Activated naive CD4-positive, alpha-beta T cell treated with anti-CD3 and anti-CD28 coated beads, Interleukin-2, amount 10 ng/mL, durations not matched to agents 7 days and 5 days (primary cell): ENCODE results near the gene LARP7.
"Not testable (repeated sequence)": the region's sequence is repeated elsewhere in the genome, so short reads cannot be mapped to it uniquely, and the experiment has no call there.

Experiments
- CTCF ChIA-PET: fragments of 350-600 bp; sonication (Branson Sonifier 250); formaldehyde crosslinking; loops from one replicate; lab custom pipeline; 2021; ENCODE audit warnings: antibody characterized with exemption; lab: Charles Lee
- DNase-seq: peaks from one replicate; pipeline ENCODE4 v3.0.0-alpha.2; 2020
- H3K27ac Mint-ChIP-seq: one replicate; pipeline ENCODE4 v1.8.0; 2021; ENCODE audit warnings: mild to moderate bottlenecking, moderate library complexity, mixed read lengths
- H3K27me3 Mint-ChIP-seq: one replicate; pipeline ENCODE4 v1.8.0; 2021; ENCODE audit warnings: mild to moderate bottlenecking, mixed read lengths
- H3K36me3 Mint-ChIP-seq: one replicate; pipeline ENCODE4 v1.8.0; 2021; ENCODE audit warnings: mixed read lengths
- H3K4me1 Mint-ChIP-seq: one replicate; pipeline ENCODE4 v1.8.0; 2021; ENCODE audit warnings: mixed read lengths
- H3K4me3 Mint-ChIP-seq: one replicate; pipeline ENCODE4 v1.8.0; 2021; ENCODE audit warnings: mild to moderate bottlenecking, moderate library complexity, mixed read lengths
- H3K9me3 Mint-ChIP-seq: one replicate; pipeline ENCODE4 v1.8.0; 2021; ENCODE audit warnings: mixed read lengths

LARP7 gene

GRCh38 chr4:112644595-112645535 is 7.9 kb downstream of the LARP7 start:
- H3K27me3 Mint-ChIP-seq, H3K4me3 Mint-ChIP-seq, H3K27ac Mint-ChIP-seq, H3K9me3 Mint-ChIP-seq, DNase-seq: not testable (repeated sequence)
- Mint-ChIP-seq H3K36me3 (peaks cover 26% of the 10 kb centered on the region), H3K4me1 (peaks cover 19% of the 10 kb centered on the region)
- CTCF ChIA-PET = interaction anchor here (0.9 to 3.2 kb wide), 3 partner anchors 8 to 120 kb away, joined by 4 to 10 read pairs (median 8); partner anchors contain the start of genes LARP7 and ZGRF1

DNA sequence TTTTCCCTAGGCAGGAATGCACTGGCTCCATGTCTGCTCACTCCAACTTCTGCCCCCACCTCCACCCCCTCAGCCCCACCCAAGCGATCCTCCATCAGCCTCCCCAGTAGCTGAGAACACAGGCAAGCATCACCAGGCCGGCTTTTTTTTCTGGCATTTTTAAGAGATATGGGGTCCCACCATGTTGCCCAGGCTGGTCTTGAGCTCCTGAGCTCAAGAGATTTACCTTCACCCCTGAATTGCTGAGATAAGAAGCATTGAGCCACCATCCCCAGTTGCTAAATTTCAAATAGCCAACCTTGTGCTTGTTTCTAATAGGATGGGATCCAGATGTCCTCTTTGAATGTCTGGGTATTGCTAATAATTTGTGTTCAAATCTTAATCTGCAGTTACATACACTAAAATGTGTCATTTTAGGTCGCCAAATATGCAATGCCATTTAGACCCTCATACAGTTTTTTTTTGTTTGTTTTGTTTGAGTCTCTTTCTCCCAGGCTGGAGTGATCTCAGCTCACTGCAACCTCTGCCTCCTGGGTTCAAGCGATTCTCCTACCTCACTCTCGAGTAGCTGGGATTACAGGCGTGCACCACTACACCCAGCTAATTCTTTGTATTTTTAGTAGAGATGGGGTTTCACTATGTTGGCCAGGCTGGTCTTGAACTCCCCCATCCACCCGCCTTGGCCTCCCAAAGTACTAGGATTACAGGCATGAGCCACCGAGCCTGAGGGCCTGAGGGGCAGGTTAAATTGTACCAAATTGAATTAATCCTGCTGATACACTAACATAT is 8.8 kb downstream of the LARP7 start:
- Mint-ChIP-seq H3K4me1 (peaks cover 18% of the 10 kb centered on the region), H3K27ac (no peak overlapping the region), H3K36me3 (peaks cover 25% of the 10 kb centered on the region), H3K27me3 (no peaks in the 10 kb centered on the region), H3K4me3 (no peak overlapping the region), H3K9me3 (no peaks in the 10 kb centered on the region)
- no peak for DNase-seq
- CTCF ChIA-PET = interaction anchor here (0.8 to 3.2 kb wide), 4 partner anchors 9 to 292 kb away, joined by 3 to 10 read pairs (median 4); partner anchors contain the start of genes LARP7 and ZGRF1

DNA sequence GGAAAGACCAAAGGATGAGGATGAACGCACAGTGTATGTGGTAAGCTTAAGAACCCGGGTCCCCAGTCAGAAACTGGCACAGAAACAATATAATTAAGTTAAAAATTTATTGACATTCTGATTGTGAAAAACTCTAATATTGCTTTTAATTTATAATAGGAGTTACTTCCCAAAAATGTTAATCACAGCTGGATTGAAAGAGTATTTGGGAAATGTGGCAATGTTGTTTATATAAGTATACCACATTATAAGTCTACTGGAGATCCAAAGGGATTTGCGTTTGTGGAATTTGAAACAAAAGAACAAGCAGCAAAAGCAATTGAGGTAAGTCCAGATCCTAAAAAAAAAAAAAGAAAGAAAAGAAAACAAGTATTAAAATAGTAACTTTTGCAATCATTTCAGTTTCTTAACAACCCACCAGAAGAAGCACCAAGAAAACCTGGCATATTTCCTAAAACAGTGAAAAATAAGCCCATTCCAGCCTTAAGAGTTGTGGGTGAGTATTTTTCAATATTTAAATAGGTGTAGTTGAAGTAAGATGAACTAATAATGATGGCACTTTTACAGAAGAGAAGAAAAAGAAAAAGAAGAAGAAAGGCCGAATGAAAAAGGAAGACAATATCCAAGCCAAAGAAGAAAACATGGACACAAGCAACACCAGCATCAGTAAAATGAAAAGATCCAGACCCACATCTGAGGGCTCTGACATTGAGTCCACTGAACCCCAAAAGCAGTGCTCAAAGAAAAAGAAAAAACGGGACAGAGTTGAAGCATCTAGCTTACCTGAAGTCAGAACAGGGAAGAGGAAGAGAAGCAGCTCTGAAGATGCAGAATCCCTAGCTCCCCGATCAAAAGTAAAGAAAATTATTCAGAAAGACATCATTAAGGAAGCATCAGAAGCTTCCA is 9.9 kb downstream of the LARP7 start:
- H3K27ac Mint-ChIP-seq = no peak overlapping the region
- no peak overlapping the region for H3K4me3 Mint-ChIP-seq
- peaks cover 10% of the 10 kb centered on the region for H3K4me1 Mint-ChIP-seq
- H3K27me3 Mint-ChIP-seq = no peaks in the 10 kb centered on the region
- no peaks in the 10 kb centered on the region for H3K9me3 Mint-ChIP-seq
- peaks cover 21% of the 10 kb centered on the region for H3K36me3 Mint-ChIP-seq
- CTCF ChIA-PET = interaction anchor here (0.8 to 3.2 kb wide), 4 partner anchors 10 to 291 kb away, joined by 3 to 10 read pairs (median 4); partner anchors contain the start of genes LARP7 and ZGRF1
- DNase-seq = no peak

- Mint-ChIP-seq H3K36me3 (peaks cover 24% of the 10 kb centered on the region), H3K27ac (no peak overlapping the region), H3K27me3 (no peaks in the 10 kb centered on the region), H3K9me3 (no peaks in the 10 kb centered on the region), H3K4me1 (peaks cover 8% of the 10 kb centered on the region), H3K4me3 (no peak overlapping the region)
- CTCF ChIA-PET = interaction anchor here (1.2 to 3.2 kb wide), 3 partner anchors 11 to 117 kb away, joined by 3 to 10 read pairs (median 4); partner anchors contain the start of genes LARP7 and ZGRF1
- DNase-seq = no peak
Observed at GRCh38 chr4:112647785-112648184, 10.8 kb downstream of the LARP7 start.

DNA sequence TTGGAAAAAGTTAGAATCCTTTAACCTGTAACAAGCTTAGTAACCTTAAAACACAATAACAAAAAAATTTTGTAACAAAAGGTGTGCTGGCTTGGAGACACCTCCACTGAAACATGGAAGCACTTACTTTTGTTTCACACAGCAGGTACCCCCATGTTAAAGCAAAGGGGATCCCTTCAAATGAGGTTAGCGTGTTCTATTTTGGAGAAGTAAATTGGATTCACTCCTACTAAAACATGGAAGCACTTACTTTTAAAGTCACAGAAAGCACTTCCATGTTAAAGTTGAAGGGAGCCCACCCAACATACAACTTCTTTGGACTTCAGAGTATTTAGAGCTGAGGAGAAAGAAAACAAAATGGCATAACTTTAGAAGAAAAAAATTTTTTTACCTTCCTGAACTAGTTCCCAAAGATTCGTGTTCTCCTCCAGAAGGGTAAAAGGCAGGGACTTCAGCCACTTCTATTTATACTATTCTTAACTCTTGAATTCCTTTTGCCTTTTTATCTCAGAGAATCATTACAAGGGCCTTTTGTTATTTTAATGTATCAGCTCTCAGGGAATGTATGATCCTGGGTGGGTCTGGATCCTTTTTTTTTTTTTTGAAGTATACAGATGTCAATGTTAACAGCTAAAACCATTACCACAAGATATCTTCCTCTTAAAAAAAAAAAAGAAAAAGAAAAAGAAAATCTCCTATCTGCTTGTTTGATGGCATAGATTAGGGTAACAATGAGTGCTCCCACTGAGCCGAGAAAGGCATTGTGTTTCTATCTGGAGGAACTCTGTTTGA is 11.5 kb downstream of the LARP7 start:
- no peaks in the 10 kb centered on the region for H3K9me3 Mint-ChIP-seq
- CTCF ChIA-PET = interaction anchor here (0.6 to 3.2 kb wide), 4 partner anchors 11 to 117 kb away, joined by 3 to 10 read pairs (median 4); partner anchors contain the start of genes LARP7 and ZGRF1
- H3K4me3 Mint-ChIP-seq = no peak overlapping the region
- no peak overlapping the region for H3K27ac Mint-ChIP-seq
- peaks cover 22% of the 10 kb centered on the region for H3K36me3 Mint-ChIP-seq
- peaks cover 3% of the 10 kb centered on the region for H3K4me1 Mint-ChIP-seq
- no peaks in the 10 kb centered on the region for H3K27me3 Mint-ChIP-seq
- no peak for DNase-seq

GRCh38 chr4:112649055-112649408 is 12.1 kb downstream of the LARP7 start:
- DNase-seq = no peak
- CTCF ChIA-PET = interaction anchor here (0.6 to 2.1 kb wide), 2 partner anchors 14 to 116 kb away, joined by 3 to 4 read pairs; no protein-coding TSS in a partner anchor
- H3K27me3 Mint-ChIP-seq = no peaks in the 10 kb centered on the region
- peaks cover 25% of the 10 kb centered on the region for H3K36me3 Mint-ChIP-seq
- H3K9me3 Mint-ChIP-seq = no peaks in the 10 kb centered on the region
- H3K27ac Mint-ChIP-seq = no peak overlapping the region
- peaks cover 3% of the 10 kb centered on the region for H3K4me1 Mint-ChIP-seq
- H3K4me3 Mint-ChIP-seq = no peak overlapping the region

DNA sequence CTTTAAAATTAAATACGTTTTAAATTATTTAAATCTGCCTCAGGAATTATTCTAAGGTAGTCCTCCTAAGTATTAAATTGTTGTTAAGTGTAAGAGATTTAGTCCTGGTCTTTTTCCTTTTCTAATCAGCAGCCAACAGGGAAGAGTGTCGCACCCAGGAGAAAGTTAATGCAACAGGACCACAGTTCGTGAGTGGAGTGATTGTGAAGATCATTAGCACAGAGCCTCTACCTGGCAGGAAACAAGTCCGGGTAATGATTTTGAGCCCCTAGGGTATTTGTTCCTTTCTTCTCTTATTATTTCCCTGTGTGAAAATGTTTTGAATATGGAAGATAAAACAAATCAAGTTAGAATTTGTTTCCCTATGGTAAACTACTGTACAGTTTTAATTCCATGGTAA is 13.4 kb downstream of the LARP7 start:
- no peak overlapping the region for H3K27ac Mint-ChIP-seq
- no peaks in the 10 kb centered on the region for H3K9me3 Mint-ChIP-seq
- DNase-seq = no peak
- H3K27me3 Mint-ChIP-seq = no peaks in the 10 kb centered on the region
- H3K4me1 Mint-ChIP-seq = no peaks in the 10 kb centered on the region
- peaks cover 29% of the 10 kb centered on the region for H3K36me3 Mint-ChIP-seq
- no peak overlapping the region for H3K4me3 Mint-ChIP-seq
- CTCF ChIA-PET = no interaction called here

- Mint-ChIP-seq H3K4me3 (no peak overlapping the region), H3K27me3 (no peaks in the 10 kb centered on the region), H3K27ac (no peak overlapping the region), H3K4me1 (no peaks in the 10 kb centered on the region), H3K9me3 (no peaks in the 10 kb centered on the region), H3K36me3 (peaks cover 30% of the 10 kb centered on the region)
- no peak for DNase-seq
- CTCF ChIA-PET = no interaction called here
Observed at GRCh38 chr4:112651641-112652040, 14.7 kb downstream of the LARP7 start.

DNA sequence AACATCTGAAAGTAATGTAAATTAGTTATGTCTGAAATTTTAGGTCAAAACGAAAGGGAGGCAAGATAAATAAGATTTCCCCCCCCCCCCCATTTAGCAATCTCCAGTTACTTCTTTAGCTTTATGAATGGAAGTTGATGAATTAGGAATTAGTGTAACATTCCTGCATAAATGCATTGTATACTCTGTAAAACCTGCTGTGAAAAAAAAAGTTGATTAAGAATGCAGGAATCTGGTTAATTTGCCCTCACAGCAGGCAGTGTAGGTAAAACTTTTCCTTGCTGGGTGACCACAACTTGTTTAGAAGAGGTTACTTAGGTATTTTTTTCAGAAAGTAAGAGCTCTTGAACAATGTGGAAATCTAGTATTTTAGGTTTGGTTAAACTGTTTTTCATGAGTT is 15.3 kb downstream of the LARP7 start:
- H3K9me3 Mint-ChIP-seq = no peaks in the 10 kb centered on the region
- no peak for DNase-seq
- H3K27ac Mint-ChIP-seq = no peak overlapping the region
- CTCF ChIA-PET = no interaction called here
- no peaks in the 10 kb centered on the region for H3K4me1 Mint-ChIP-seq
- H3K27me3 Mint-ChIP-seq = no peaks in the 10 kb centered on the region
- H3K4me3 Mint-ChIP-seq = no peak overlapping the region
- peaks cover 25% of the 10 kb centered on the region for H3K36me3 Mint-ChIP-seq

DNA sequence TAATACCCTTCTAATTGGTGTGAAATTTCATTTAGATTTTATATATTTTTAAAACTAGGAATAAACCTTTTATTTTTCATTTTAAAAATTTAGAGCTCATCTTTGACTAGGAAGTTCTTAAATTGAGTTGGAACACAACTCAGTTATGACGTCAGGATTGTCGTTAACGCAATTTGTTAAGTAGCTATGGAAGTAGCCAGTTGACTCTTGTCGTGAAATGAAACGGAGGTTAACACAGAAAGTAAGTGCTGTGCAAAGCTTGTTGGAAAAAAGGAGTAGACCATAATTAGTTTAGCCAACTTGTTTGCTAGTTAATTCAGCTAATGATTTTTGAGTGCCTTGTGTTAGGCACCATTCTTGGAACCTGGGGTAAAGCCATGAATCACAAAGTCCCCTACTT is 18.3 kb downstream of the LARP7 start:
- H3K27ac Mint-ChIP-seq = no peak overlapping the region
- peaks cover 25% of the 10 kb centered on the region for H3K36me3 Mint-ChIP-seq
- H3K4me3 Mint-ChIP-seq = no peak overlapping the region
- H3K4me1 Mint-ChIP-seq = no peaks in the 10 kb centered on the region
- DNase-seq = no peak
- no peaks in the 10 kb centered on the region for H3K27me3 Mint-ChIP-seq
- CTCF ChIA-PET = interaction anchor here (0.6 to 1.2 kb wide), 2 partner anchors 107 to 110 kb away, joined by 4 read pairs; no protein-coding TSS in a partner anchor
- no peaks in the 10 kb centered on the region for H3K9me3 Mint-ChIP-seq

DNA sequence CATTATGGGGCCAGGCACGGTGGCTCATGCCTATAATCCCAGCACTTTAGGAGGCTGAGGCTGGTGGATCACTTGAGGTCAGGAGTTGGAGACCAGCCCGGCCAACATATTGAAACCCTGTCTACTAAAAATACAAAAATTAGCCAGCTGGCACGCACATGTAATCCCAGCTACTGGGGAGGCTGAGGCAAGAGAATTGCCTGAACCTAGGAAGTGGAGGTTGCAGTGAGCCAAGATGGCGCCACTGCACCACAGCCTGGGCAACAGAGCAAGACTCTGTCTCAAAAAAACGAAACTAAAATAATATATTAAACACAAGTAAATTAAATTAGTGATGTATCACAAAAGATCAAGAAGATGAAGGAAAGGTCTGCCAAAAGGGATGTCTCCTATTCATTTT is 19.2 kb downstream of the LARP7 start:
- not testable (repeated sequence) for H3K27ac Mint-ChIP-seq, H3K4me1 Mint-ChIP-seq, H3K9me3 Mint-ChIP-seq, DNase-seq, H3K27me3 Mint-ChIP-seq, H3K4me3 Mint-ChIP-seq
- H3K36me3 Mint-ChIP-seq = peaks cover 25% of the 10 kb centered on the region
- CTCF ChIA-PET = interaction anchor here (2.0 kb wide), 1 partner anchor 15 kb away, joined by 5 read pairs; no protein-coding TSS in a partner anchor

GRCh38 chr4:112664611-112665010 is 27.7 kb downstream of the LARP7 start:
- DNase-seq = no peak
- Mint-ChIP-seq H3K36me3 (no peaks in the 10 kb centered on the region), H3K4me1 (no peaks in the 10 kb centered on the region), H3K9me3 (no peaks in the 10 kb centered on the region), H3K27ac (no peak overlapping the region), H3K4me3 (no peak overlapping the region), H3K27me3 (no peaks in the 10 kb centered on the region)
- CTCF ChIA-PET = no interaction called here

GRCh38 chr4:112668131-112668530 is 31.2 kb downstream of the LARP7 start:
- Mint-ChIP-seq H3K36me3 (no peaks in the 10 kb centered on the region), H3K27ac (no peak overlapping the region), H3K4me3 (no peak overlapping the region), H3K9me3 (no peaks in the 10 kb centered on the region), H3K27me3 (no peaks in the 10 kb centered on the region), H3K4me1 (no peaks in the 10 kb centered on the region)
- CTCF ChIA-PET = no interaction called here
- no peak for DNase-seq
